NOMO-1 treated with DMSO at 0.1 percent for 48 hours (cell line): ENCODE data around the gene MAP3K14.

ENCODE experiments used
- DNase-seq: peaks from one replicate; lab custom pipeline; 2025; ENCODE audit not compliant: unreplicated experiment; lab: John Stamatoyannopoulos, UW

Gene MAP3K14

GRCh38 chr17:45339646-45340605 is 23.1 kb upstream of the MAP3K14 start:
- no peak for DNase-seq

- no peak for DNase-seq
Measured at GRCh38 chr17:45338996-45339535, 22.2 kb upstream of the MAP3K14 start.

DNA sequence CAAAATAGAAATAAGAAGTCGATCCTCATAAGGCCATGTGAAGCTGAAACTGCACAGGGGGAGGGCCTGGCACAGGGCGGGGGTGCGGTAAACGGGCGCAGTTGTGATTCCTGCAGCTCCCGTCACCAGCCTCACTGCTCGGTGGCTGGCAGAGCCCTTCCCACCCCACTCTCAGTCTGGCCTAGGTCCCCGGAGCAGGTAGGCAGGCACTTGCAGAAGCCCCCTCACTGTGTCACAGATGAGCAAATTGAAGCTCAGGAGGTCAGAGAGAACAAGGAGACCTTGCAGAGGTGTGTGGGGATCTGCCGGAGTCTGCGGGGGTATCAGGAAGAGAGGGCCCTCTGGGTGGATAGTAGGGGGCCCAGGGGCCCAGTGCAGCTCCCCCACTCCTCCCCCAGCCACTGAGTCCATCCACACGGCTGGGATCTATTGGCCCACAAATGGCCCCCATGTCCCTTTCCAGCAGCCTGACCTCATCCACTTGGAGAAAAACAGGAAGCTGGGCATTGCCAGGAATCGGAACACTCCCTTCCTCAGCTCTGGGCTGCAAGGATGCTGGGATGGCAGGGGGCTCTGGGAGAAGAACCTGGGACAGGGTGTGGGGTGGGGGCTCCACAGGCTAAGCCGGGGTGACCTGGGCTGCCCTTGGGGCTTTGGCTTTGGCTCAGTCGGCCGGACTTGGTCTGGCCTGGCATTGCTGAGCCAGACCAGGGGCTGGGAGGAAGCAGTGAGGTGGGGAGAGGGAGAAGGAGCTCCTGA is 21.4 kb upstream of the MAP3K14 start:
- DNase-seq = no peak

DNA sequence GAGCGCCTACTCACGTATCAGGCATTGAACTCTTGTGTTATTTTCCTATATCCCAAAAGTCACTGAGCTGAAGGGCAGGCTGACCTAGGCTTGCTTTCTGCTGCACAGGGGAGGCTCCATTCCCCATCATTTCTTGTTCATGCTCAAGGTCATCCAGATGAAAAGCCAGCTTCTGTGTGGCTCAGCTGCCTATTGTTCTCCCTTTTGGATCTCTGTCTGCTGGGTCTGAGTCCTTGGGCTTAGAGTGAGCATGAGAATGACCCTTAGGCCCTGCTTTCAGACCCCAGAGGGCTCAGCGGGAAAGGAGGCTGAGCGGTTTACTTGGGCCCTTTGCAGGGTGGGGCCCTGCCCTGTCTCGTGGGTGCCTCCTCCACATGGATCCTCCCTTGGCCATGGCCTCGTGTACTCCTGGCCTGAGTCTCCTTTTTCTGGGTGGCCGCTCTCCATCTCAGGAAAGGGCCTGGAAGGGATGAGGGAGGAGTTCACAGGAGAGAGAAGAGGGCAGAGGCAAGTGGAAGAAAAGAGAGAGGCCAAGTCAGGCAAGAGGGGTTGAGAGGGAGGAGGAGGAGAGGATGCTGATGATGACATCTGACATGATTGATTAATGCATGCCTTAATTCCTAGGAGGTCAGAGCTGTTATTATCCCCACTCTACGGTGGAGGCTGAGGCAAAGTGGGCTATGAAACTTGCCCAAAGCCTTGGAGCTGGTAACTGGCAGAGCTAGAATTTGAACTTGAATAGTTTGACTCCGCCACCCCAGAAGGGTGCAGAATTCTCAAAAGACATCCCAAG is 19.8 kb upstream of the MAP3K14 start:
- no peak for DNase-seq

- DNase-seq = no peak
Measured at GRCh38 chr17:45335721-45336120, 18.9 kb upstream of the MAP3K14 start.

DNA sequence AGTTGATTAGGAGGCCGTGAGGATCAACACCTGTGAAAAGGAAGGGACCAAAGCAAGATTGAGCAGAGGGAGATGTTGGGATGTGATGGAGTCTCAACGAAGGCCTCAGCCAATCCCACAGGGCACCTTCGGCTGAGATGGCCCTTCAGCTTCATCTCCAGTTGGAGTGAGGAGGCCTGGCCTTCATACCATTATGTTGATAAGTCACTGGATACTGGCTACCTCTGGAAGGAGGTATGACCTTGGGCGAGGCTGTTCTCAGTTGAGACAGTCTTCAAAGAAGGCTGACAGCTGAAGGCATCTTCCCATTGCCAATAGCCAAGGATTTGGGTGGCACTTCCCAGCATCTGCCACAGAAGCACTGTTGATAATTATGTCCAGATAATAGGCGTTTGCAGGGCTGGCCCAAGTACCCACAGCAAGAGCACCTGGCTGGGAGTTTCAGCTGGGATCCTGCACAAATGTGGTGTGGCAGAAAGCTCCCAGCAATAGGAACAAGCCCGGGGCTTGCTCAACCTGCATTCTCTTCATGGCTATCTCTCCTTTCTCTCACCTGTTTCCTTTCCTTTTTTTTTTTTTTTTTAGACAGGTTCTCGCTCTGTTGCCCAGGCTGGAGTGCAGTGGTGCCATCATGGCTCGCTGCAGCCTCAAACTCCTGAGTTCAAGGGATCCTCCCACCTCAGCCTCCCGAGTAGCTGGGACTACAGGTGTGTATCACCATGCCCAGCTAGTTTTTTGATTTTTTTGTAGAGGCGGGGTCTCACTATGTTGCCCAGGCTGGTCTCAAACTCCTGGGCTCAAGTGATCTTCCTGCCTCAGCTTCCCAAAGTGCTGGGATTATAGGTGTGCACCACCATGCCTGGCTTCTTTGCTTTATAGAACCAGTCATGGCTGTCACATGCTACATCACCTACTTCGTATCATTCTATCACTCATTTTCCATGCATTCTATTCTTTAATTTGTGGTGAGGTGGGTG is 18.2 kb upstream of the MAP3K14 start:
- DNase-seq = no peak

DNA sequence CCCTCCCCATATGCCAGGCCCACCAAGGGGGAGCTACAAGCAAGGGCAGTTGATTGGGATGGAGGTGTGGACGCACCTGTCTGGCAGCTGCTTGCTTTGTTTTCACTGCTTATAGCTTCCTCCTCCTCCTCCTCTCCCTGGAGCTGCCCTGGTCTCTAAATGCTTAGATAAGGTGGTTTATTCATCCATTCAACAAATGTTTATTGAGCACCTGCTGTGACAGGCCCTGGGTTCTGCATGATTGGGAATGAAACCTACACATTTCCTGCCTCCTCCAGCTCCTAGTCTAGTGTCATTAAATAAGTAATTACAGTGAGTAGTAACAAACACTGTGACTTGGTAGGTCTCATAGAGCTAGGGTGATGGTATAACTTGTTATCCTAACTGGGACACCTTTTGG is 17.4 kb upstream of the MAP3K14 start:
- no peak for DNase-seq

DNA sequence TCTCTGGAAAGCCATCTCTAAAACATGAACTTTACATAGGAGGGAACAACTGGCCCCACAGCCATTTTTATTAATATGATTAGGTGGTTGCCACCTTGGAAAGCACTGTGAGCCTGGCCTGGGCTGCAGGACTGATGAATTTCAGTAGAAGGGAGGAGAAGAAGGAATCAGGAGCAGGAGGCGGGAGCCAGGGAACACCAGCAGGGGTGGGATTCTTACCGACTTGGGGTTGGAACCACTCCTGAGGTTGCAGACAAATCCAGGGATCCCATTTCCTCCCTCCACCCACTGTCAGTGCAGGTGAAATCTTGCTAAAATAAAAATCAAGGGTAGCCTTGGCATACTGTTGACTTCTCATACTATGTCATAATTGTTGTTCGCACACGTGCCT is 16.9 kb upstream of the MAP3K14 start:
- DNase-seq = no peak

GRCh38 chr17:45332989-45333701 is 16.3 kb upstream of the MAP3K14 start:
- DNase-seq = peak; percentile 91

DNA sequence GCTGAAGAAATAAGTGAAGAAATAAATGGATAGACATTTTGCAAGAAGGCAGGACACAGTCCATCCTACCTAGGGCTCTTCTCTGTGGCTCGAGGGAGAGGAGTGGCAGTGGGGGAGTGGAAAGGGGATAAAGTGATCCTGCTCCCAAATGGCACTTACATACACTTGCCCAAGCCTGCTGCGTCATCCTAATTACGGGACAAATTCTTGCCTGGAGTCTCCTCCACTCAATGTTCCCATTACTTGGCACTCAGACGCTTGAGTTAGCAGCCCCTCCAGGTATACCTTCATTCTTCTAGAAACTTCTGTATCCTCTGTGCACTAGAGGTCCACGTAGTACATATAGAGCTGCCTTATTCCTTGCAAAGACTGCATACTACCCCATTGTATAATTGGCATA is 15.7 kb upstream of the MAP3K14 start:
- DNase-seq = no peak

- no peak for DNase-seq
Measured at GRCh38 chr17:45326626-45327025, 9.8 kb upstream of the MAP3K14 start.

DNA sequence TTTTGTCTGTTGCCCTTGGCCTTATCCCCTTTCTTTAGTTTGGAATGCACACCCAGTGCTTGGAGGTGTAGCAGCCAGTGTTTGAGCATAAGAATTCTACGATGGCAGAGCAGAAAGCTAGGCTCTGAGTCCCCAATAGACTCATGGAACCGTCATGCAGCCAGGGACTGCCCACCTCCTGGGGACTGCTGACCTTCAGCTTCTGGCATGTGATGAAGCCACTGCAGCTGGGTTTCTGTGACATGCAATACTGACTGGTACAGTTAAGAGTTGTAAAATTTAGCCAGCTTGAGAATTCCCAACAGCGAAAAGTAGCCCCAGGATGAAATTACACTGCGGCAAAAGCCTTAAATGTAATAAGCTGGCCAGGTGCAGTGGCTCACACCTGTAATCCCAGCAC is 9.0 kb upstream of the MAP3K14 start:
- no peak for DNase-seq

DNA sequence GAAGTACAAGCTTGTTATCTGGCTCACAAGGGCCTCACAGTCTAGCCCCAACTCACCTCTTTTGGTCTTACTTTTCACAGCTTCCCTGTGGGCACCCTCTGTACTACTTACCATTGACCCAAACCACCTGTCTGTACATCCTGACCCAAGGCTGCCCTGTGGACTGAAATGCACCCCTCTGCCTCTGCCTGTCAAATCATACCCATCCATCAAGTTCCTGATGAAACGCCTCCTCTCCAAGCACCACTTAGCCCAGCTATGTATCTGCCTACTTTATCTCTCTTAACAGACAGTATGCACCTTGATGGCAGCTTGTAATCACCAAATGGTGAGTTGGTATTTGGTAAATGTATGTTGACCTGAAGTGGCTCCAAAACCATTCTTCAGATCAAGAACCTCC is 7.5 kb upstream of the MAP3K14 start:
- no peak for DNase-seq

DNA sequence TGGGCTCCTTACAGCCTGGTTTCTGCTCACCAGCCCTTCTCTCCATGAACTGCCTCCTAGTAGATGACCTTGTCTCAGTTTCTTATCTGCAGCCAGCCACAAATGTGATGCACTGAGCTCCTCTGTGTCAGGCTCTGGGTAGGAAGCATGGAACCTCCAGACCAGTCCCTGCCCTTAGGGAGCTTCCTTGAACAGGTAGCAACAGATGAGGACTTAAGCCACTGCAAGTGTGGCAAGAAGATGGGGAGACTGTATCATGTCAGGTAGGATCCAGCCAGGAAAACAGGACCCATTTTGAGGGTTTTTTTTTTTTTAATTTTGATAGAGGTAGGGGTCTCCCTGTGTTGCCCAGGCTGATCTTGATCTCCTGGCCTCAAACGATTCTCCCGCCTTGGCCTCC is 5.3 kb upstream of the MAP3K14 start:
- DNase-seq = no peak

DNA sequence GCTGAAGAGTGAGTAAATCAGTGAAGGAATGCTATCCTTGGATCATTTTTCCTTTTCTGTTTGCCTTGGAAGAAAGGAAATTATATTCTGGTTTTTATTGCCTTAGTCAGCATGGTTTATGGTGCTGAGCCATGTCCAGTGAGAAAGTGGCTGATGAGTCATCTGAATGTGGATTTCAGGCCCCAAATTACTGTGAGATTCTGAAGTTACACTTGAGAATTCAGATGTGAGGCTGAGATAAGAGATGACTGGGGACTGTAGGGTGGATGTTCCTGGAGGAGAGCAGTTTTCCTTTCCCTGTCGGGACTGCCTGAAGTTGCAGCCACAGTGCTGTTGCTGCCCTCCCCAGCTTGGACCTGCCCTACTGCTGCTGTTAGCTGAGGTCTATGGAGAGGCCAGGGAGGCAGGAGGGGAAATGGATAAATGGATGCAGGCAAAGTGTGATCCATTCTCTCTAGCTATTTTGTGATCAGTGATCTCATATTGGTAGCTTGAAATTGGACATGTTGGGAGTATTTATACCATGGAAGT is 4.2 kb upstream of the MAP3K14 start:
- DNase-seq = peak; percentile 65

DNA sequence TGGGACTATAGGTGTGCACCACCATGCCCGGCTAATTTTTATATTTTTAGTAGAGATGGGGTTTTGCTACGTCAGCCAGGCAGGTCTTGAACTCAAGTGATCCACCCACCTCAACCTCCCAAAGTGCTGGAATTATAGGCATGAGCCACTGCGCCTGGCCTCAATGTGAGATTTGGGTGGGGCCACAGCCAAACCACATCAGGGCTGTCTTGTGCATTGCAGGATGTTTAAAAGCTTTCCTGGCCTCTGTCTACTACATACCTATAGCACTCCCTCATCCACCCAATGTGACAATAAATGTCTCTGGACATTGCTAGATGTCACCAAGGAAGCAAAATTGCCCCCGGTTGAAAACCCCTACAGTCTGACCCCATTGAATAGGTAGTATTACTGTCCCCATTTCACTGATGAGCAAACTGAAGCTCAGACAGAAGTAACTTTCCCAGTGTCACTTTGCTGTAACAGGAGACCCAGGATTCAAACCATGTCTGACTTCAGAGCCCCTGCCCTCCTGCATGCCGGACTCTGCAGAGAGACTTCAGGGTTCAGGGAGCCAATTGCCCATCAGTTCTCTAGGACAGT is 3.6 kb upstream of the MAP3K14 start:
- no peak for DNase-seq

DNA sequence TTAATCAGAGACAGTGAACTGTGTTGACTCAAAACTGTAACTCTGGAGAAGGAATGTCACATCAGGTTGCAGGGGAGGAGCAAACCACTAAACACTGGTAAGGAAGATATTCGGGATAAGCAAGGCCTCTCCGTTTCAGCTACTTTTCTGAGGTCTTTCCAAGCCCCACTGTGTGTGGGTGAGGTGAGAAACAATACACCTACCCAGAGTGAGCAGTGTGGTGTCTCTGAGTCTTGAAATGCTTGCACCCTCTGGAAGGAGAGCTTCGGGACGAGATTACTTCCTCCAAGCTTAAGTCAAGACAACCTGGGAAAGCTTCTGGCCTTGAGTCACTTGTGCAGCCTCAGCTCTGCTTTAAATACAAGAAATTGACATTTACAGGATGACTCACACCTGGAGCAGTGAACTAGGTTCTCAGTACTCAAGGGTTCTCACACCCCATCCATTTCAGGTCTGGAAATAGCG is 2.5 kb upstream of the MAP3K14 start:
- DNase-seq = no peak

DNA sequence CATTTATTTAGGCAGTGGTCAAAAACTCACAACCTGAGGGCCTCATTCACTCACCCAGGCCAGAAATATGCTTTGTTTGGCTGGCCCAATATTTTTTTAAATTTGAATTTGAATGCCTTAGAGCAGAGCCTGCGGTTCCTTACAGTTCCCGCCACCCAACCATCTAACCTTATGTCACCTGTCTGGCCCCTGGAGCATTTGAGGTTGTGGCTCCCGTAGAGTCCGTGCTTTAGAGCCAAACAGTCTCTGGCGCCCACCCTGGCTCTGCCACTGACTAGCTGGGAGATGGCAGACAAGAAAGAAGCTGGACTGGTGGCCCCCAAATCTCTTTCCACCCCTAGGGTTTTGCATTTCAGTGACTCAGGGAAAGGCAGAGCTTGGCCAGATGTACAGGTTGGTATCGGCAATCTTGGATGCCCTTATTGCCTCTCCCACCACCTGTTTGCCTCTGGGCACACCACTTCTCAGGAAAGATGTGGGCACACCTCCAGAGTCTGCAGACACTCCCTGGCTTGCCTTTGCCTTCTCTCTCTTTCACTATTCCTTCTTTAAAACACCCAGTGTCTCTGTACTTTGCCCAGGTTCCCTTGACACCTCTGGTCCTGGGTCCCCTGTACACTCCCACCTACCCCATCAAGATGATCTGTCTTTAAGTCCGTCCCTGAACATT is 1.9 kb upstream of the MAP3K14 start:
- no peak for DNase-seq
